ENCODE results near the gene SLC25A36.
"Not testable (repeated sequence)": the region's sequence is repeated elsewhere in the genome, so short reads cannot be mapped to it uniquely, and the experiment has no call there.

The SLC25A36 gene

GRCh38 chr3:141000027-141000663, 58.5 kb downstream of the SLC25A36 start:
- DNase-seq = no peak

GRCh38 chr3:141000686-141001085, 59.0 kb downstream of the SLC25A36 start:
- no peak for DNase-seq

- DNase-seq = no peak
Observed at GRCh38 chr3:141006344-141006743, 64.7 kb downstream of the SLC25A36 start.

- DNase-seq = no peak
Observed at GRCh38 chr3:141009496-141009895, 67.9 kb downstream of the SLC25A36 start.

GRCh38 chr3:141011232-141011996, 69.8 kb downstream of the SLC25A36 start:
- no peak for DNase-seq

GRCh38 chr3:141011997-141012262, 70.3 kb downstream of the SLC25A36 start:
- no peak for DNase-seq

GRCh38 chr3:141012571-141012970, 70.9 kb downstream of the SLC25A36 start:
- DNase-seq = no peak

- no peak for DNase-seq
Observed at GRCh38 chr3:141015481-141015880, 73.8 kb downstream of the SLC25A36 start.

- not testable (repeated sequence) for DNase-seq
Observed at GRCh38 chr3:141017366-141018322, 76.0 kb downstream of the SLC25A36 start.

- DNase-seq = no peak
Observed at GRCh38 chr3:141019244-141019643, 77.6 kb downstream of the SLC25A36 start.

- no peak for DNase-seq
Observed at GRCh38 chr3:141020143-141020830, 78.7 kb downstream of the SLC25A36 start.

- DNase-seq = no peak
Observed at GRCh38 chr3:141021261-141021660, 79.6 kb downstream of the SLC25A36 start.
